ENCODE measurements around the gene PTGES. TPM values are rescaled to one million over a fixed set of nuclear protein-coding genes. Genes with fewer than 3 reads are reported as not detected.

Gene PTGES
- total RNA-seq, 4 donors from 2014 or later: 14.7 to 33.0 (median 25.7) TPM

DNA sequence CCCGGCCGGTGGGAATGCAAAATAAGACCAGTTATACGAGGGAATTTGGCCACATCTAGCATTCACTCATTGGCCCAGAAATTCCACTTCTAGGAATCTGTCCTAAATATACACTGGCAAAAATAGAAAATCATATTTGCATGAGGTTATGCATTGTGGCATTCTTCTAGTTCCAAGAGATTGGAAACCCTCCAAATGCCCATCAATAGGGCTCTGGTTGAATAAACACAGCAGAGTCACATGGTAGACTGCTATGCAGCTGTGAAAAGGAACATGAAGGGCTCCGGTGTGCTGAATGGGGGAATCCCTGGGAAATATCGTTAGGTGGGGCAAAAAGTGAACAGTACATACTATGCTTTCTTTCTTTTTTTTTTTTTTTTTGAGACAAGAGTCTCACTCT lies 36.8 kb downstream of the PTGES start:
- TF ChIP-seq EP300 (IDR thresholded peaks at IDR 0.05) (no peak), POLR2A (IDR thresholded peaks at IDR 0.05) (no peak)
- TF ChIP-seq, protein P1, sequence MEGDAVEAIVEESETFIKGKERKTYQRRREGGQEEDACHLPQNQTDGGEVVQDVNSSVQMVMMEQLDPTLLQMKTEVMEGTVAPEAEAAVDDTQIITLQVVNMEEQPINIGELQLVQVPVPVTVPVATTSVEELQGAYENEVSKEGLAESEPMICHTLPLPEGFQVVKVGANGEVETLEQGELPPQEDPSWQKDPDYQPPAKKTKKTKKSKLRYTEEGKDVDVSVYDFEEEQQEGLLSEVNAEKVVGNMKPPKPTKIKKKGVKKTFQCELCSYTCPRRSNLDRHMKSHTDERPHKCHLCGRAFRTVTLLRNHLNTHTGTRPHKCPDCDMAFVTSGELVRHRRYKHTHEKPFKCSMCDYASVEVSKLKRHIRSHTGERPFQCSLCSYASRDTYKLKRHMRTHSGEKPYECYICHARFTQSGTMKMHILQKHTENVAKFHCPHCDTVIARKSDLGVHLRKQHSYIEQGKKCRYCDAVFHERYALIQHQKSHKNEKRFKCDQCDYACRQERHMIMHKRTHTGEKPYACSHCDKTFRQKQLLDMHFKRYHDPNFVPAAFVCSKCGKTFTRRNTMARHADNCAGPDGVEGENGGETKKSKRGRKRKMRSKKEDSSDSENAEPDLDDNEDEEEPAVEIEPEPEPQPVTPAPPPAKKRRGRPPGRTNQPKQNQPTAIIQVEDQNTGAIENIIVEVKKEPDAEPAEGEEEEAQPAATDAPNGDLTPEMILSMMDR (IDR thresholded peaks at IDR 0.05): no peak
- Histone ChIP-seq H3K27ac (no peak overlapping the region), H3K4me1 (peaks cover 0 to 28% (median 6%) of the 10 kb centered on the region in 4 donors), H3K9me3 (no peaks in the 10 kb centered on the region), H3K27me3 (peaks cover 0 to 8% of the 10 kb centered on the region in 2 donors), H3K36me3 (no peaks in the 10 kb centered on the region), H3K4me3 (no peak overlapping the region)
- DNase-seq (ENCODE audit: low spot score in 2 of 2): no peak
- WGBS, 2 donors: 39 to 41% methylated on average over 5 of the region's 5 CpGs

DNA sequence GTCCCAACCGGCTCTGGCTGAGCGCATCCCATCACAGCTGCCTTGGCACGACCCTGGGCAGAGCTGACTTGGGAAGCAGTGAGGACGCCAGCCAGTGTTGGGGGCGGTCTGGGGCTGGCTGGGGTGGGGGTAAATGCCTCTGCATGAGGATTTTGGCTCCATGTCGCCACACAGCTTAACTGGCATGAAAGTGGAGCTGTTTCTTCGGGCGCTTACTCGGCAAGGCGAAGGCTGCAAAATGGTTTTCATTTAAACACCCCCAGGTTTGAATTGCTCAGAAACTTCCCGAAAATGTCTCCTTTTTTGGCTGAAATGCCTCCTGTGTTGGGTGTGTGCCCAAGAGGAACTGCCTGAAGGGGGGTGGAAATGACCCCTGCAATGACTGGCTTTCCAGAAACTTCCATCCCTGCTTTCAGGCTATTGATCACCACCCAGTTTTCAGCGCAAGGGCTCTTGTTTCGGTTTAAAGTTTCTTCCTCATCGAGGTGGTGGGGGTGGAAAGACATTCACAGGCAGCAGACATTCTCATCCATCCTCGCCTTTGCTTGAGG lies 38.3 kb downstream of the PTGES start:
- Histone ChIP-seq H3K4me1 (peaks cover 0 to 28% (median 6%) of the 10 kb centered on the region in 4 donors), H3K9me3 (no peaks in the 10 kb centered on the region), H3K27ac (no peak overlapping the region), H3K4me3 (no peak overlapping the region), H3K36me3 (no peaks in the 10 kb centered on the region), H3K27me3 (peaks cover 0 to 8% of the 10 kb centered on the region in 2 donors)
- TF ChIP-seq, protein P1 (IDR thresholded peaks at IDR 0.05): no peak
- TF ChIP-seq EP300 (IDR thresholded peaks at IDR 0.05) (no peak), POLR2A (IDR thresholded peaks at IDR 0.05) (no peak)
- DNase-seq (ENCODE audit: low spot score in 2 of 2): no peak
- WGBS, 2 donors: 66 to 83% methylated on average over 14 to 15 of the region's 15 CpGs

DNA sequence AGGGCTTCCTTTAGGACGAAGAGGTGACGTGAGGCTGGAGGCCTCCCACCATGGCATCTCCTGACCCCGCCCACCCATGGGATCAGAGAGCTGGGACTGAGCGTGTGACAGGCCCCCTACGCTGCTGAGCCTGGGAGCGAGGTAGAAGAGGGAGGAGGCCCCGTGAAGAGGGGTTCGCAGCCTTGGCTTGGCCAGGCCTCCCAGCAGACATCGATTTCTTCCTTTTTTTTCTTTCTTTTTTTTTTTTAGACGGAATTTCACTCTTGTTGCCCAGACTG lies 39.5 kb downstream of the PTGES start:
- no peak for DNase-seq (ENCODE audit: low spot score in 2 of 2)
- H3K9me3 ChIP-seq: no peaks in the 10 kb centered on the region
- H3K4me1 ChIP-seq: peaks cover 0 to 28% (median 6%) of the 10 kb centered on the region in 4 donors
- H3K27me3 ChIP-seq: peaks cover 0 to 8% of the 10 kb centered on the region in 2 donors
- H3K27ac ChIP-seq: peak overlapping the region in 3 of 4 donors; percentile 50 to 83 (median 58)
- TF ChIP-seq POLR2A (IDR thresholded peaks at IDR 0.05) (no peak), EP300 (IDR thresholded peaks at IDR 0.05) (no peak)
- TF ChIP-seq, protein P1 (IDR thresholded peaks at IDR 0.05): no peak
- H3K36me3 ChIP-seq: no peaks in the 10 kb centered on the region
- H3K4me3 ChIP-seq: no peak overlapping the region
- 91 to 95% methylated on average over 10 of the region's 10 CpGs for whole genome bisulfite sequencing, 2 donors

DNA sequence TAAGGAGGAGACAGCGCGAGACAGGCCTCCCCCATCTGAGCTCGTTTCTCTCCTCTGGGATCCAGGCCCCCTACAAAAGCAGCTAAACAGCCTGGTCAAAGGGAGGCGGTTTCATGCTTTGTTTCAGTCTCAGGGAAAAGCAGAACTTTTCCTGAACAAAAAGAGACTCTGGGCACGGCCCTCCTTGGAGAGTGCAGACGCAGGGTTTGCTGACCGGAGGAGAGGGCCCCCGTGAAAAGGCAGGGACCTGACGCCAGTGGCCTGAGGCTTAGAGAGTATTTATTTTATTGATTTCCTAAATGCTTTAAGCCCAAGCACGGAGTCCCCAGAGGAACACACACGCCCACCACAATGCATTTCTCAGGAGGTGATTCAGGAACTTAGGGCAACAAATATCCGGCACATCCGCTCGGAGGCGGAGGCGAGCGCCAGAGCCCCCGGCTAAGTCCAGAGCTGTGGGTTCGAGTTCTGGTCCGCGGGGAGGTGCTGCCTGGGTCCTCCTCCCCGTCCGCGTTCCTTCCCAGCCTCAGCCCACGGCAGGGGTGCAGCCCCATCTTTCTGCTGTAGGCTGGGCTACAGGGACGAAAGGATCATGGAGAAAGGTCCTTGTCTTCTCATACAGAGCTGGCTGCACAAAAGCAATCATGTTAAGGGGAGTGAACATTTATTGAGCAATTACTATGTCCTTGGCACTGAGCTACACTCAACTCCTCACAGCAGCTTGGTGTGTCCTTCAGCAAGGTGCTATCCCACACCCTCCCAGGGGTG lies 40.0 kb downstream of the PTGES start:
- Histone ChIP-seq H3K4me1 (peaks cover 0 to 28% (median 6%) of the 10 kb centered on the region in 4 donors), H3K9me3 (no peaks in the 10 kb centered on the region), H3K4me3 (peak overlapping the region in 1 of 4 donors; percentile 12), H3K36me3 (no peaks in the 10 kb centered on the region), H3K27me3 (peaks cover 0 to 8% of the 10 kb centered on the region in 2 donors), H3K27ac (peak overlapping the region; percentile 47 to 83 (median 54))
- WGBS, 2 donors: 23 to 41% methylated on average over 26 of the region's 26 CpGs
- TF ChIP-seq, protein P1 (IDR thresholded peaks at IDR 0.05): no peak
- no peak for TF ChIP-seq POLR2A (IDR thresholded peaks at IDR 0.05)
- no peak for TF ChIP-seq EP300 (IDR thresholded peaks at IDR 0.05)
- DNase-seq (ENCODE audit: low spot score in 2 of 2): no peak

DNA sequence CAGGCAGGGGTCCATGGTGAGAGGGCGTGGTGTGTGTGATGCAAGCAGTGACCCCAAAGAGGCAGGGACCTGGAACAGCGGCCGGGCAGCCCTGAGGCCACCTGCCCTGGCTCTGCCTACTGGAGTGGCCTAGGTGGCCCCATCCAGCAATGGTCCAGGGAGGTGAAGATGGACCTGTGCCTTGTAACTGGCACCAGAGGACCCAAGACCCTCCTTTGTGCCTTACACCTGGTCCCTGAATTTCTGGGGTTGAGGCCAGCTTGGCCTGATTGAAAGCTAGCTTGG lies 42.7 kb downstream of the PTGES start:
- WGBS, 2 donors: 93 to 96% methylated on average over 3 of the region's 3 CpGs
- peaks cover 0 to 28% (median 6%) of the 10 kb centered on the region in 4 donors for H3K4me1 ChIP-seq
- H3K27me3 ChIP-seq: peaks cover 0 to 8% of the 10 kb centered on the region in 2 donors
- H3K9me3 ChIP-seq: no peaks in the 10 kb centered on the region
- no peaks in the 10 kb centered on the region for H3K36me3 ChIP-seq
- no peak overlapping the region for H3K27ac ChIP-seq
- H3K4me3 ChIP-seq: no peak overlapping the region
- no peak for DNase-seq (ENCODE audit: low spot score in 2 of 2)
- TF ChIP-seq EP300 (IDR thresholded peaks at IDR 0.05): no peak
- TF ChIP-seq POLR2A (IDR thresholded peaks at IDR 0.05): no peak
- TF ChIP-seq, protein P1 (IDR thresholded peaks at IDR 0.05): no peak

Data from tibial nerve (tissue), 4 donors.